ENCODE results near the gene SHISAL2B. TPM values are rescaled to one million over a fixed set of nuclear protein-coding genes. Genes with fewer than 3 reads are reported as not detected.

SHISAL2B gene
- total and polyA plus RNA-seq, 2 donors from 2014 or later, result not detected

- no peak for DNase-seq
- Histone ChIP-seq H3K4me3 (ENCODE audit: low read length in 3 of 3) (no peak overlapping the region), H3K4me1 (ENCODE audit: control insufficient read depth in 2 of 3, insufficient read depth in 2 of 3, low read depth in 1 of 3, low read length in 3 of 3) (no peaks in the 10 kb centered on the region), H3K9me3 (ENCODE audit: control insufficient read depth in 2 of 3, insufficient read depth in 1 of 3, low read length in 3 of 3) (no peaks in the 10 kb centered on the region), H3K9ac (ENCODE audit: low read length in 3 of 3) (no peak overlapping the region), H3K36me3 (ENCODE audit: control insufficient read depth in 2 of 3, insufficient read depth in 3 of 3, low read length in 3 of 3) (no peaks in the 10 kb centered on the region), H3K27me3 (ENCODE audit: control insufficient read depth, insufficient read depth, low read length) (no peaks in the 10 kb centered on the region), H3K27ac (ENCODE audit: low read depth in 2 of 2, low read length in 2 of 2) (no peak overlapping the region)
- no peak for TF ChIP-seq CTCF (IDR thresholded peaks at IDR 0.05; ENCODE audit: borderline replicate concordance, extremely low read depth, insufficient read depth)
- intact Hi-C loops (cut with DNase I), result no loop called here
- no peak for FAIRE-seq
Observed at GRCh38 chr5:64666078-64666477, 24.2 kb upstream of the SHISAL2B start.

GRCh38 chr5:64667068-64667467, 23.2 kb upstream of the SHISAL2B start:
- FAIRE-seq (no peak), DNase-seq (no peak)
- peaks cover 0 to 4% (median 0%) of the 10 kb centered on the region in 3 donors for H3K9me3 ChIP-seq (ENCODE audit: control insufficient read depth in 2 of 3, insufficient read depth in 1 of 3, low read length in 3 of 3)
- intact Hi-C loops (cut with DNase I), result no loop called here
- no peak overlapping the region for H3K27ac ChIP-seq (ENCODE audit: low read depth in 2 of 2, low read length in 2 of 2)
- no peaks in the 10 kb centered on the region for H3K27me3 ChIP-seq (ENCODE audit: control insufficient read depth, insufficient read depth, low read length)
- no peak overlapping the region for H3K4me3 ChIP-seq (ENCODE audit: low read length in 3 of 3)
- no peak for TF ChIP-seq CTCF (IDR thresholded peaks at IDR 0.05; ENCODE audit: borderline replicate concordance, extremely low read depth, insufficient read depth)
- H3K4me1 ChIP-seq (ENCODE audit: control insufficient read depth in 2 of 3, insufficient read depth in 2 of 3, low read depth in 1 of 3, low read length in 3 of 3), result no peaks in the 10 kb centered on the region
- no peaks in the 10 kb centered on the region for H3K36me3 ChIP-seq (ENCODE audit: control insufficient read depth in 2 of 3, insufficient read depth in 3 of 3, low read length in 3 of 3)
- H3K9ac ChIP-seq (ENCODE audit: low read length in 3 of 3), result no peak overlapping the region

GRCh38 chr5:64670277-64670676, 20.0 kb upstream of the SHISAL2B start:
- TF ChIP-seq CTCF (IDR thresholded peaks at IDR 0.05; ENCODE audit: borderline replicate concordance, extremely low read depth, insufficient read depth), result no peak

GRCh38 chr5:64671678-64672077, 18.6 kb upstream of the SHISAL2B start:
- Histone ChIP-seq H3K27me3 (ENCODE audit: control insufficient read depth, insufficient read depth, low read length) (no peaks in the 10 kb centered on the region), H3K9ac (ENCODE audit: low read length in 3 of 3) (no peak overlapping the region), H3K4me1 (ENCODE audit: control insufficient read depth in 2 of 3, insufficient read depth in 2 of 3, low read depth in 1 of 3, low read length in 3 of 3) (no peaks in the 10 kb centered on the region), H3K4me3 (ENCODE audit: low read length in 3 of 3) (no peak overlapping the region), H3K36me3 (ENCODE audit: control insufficient read depth in 2 of 3, insufficient read depth in 3 of 3, low read length in 3 of 3) (no peaks in the 10 kb centered on the region), H3K9me3 (ENCODE audit: control insufficient read depth in 2 of 3, insufficient read depth in 1 of 3, low read length in 3 of 3) (peaks cover 0 to 6% (median 0%) of the 10 kb centered on the region in 3 donors), H3K27ac (ENCODE audit: low read depth in 2 of 2, low read length in 2 of 2) (no peak overlapping the region)
- TF ChIP-seq CTCF (IDR thresholded peaks at IDR 0.05; ENCODE audit: borderline replicate concordance, extremely low read depth, insufficient read depth), result no peak
- DNase-seq (no peak), FAIRE-seq (no peak)
- intact Hi-C loops (cut with DNase I), result no loop called here

More at GRCh38 chr5:64670277-64670676, 20.0 kb upstream of the SHISAL2B start:
- intact Hi-C loops (cut with DNase I), result no loop called here
- Histone ChIP-seq H3K9ac (ENCODE audit: low read length in 3 of 3) (no peak overlapping the region), H3K9me3 (ENCODE audit: control insufficient read depth in 2 of 3, insufficient read depth in 1 of 3, low read length in 3 of 3) (peaks cover 0 to 6% (median 0%) of the 10 kb centered on the region in 3 donors), H3K27me3 (ENCODE audit: control insufficient read depth, insufficient read depth, low read length) (no peaks in the 10 kb centered on the region), H3K4me3 (ENCODE audit: low read length in 3 of 3) (no peak overlapping the region), H3K4me1 (ENCODE audit: control insufficient read depth in 2 of 3, insufficient read depth in 2 of 3, low read depth in 1 of 3, low read length in 3 of 3) (no peaks in the 10 kb centered on the region), H3K36me3 (ENCODE audit: control insufficient read depth in 2 of 3, insufficient read depth in 3 of 3, low read length in 3 of 3) (no peaks in the 10 kb centered on the region), H3K27ac (ENCODE audit: low read depth in 2 of 2, low read length in 2 of 2) (no peak overlapping the region)
- DNase-seq (no peak), FAIRE-seq (no peak)
